ENCODE measurements around the gene CCDC116.

GRCh38 chr22:21641789-21642583 is 9.4 kb downstream of the CCDC116 start, which contains the start of gene SDF2L1:
- peak; percentile 51 for TF ChIP-seq CTCF (conservative IDR thresholded peaks at IDR 0.05)
- peak; percentile 41; the same call in 1 of the 2 replicates for TF ChIP-seq ZFX (IDR thresholded peaks at IDR 0.05)
